ENCODE data around the gene GOLGA6L10.

- no peak for TF ChIP-seq CTCF (IDR thresholded peaks at IDR 0.05)
- TF ChIP-seq POLR2AphosphoS5 (IDR thresholded peaks at IDR 0.05; ENCODE audit: low read depth, low read length) = no peak
- no peak for TF ChIP-seq USF2 (IDR thresholded peaks at IDR 0.05; ENCODE audit: borderline replicate concordance, low read depth, low read length)
- no peak for TF ChIP-seq REST (IDR thresholded peaks at IDR 0.05; ENCODE audit: low read depth, low read length)
- no peak for TF ChIP-seq ZBTB33 (IDR thresholded peaks at IDR 0.05; ENCODE audit: borderline replicate concordance, low read depth)
- TF ChIP-seq EP300 (IDR thresholded peaks at IDR 0.05; ENCODE audit: borderline replicate concordance in 1 of 2, low read depth in 1 of 2, low read length in 1 of 2) = no peak
- TF ChIP-seq MXI1 (IDR thresholded peaks at IDR 0.05; ENCODE audit: low read depth, low read length) = no peak
- no peak for TF ChIP-seq RCOR1 (IDR thresholded peaks at IDR 0.05; ENCODE audit: low read length)
These were observed 51.2 kb downstream of the GOLGA6L10 start for GRCh38 chr15:82298032-82298431.

All from SK-N-SH (cell line).